DND-41 (cell line): ENCODE measurements around the gene SLC22A4.

Experiments used
- ATAC-seq: fragments of 200-7000 bp; cut with Tn5 transposase; 3 replicates; pipeline ENCODE4 v1.9.1; 2021; ENCODE audit warnings: low read depth; ENCODE audit not compliant: insufficient read depth
- DNase-seq: peaks from one replicate; pipeline ENCODE4 v3.0.0-alpha.2; 2020
- H2AFZ ChIP-seq: 2 replicates; pipeline ENCODE4 v1.6.0; 2012; ENCODE audit warnings: low read depth, low read length
- H3K27ac ChIP-seq: 2 replicates; pipeline ENCODE4 v1.5.1; 2012; ENCODE audit warnings: low read length, inconsistent platforms
- H3K27me3 ChIP-seq: fragments of 200-600 bp; sonication (generic); 2 replicates; pipeline ENCODE4 v1.6.0; 2012; ENCODE audit warnings: low read length, mild to moderate bottlenecking, inconsistent platforms; ENCODE audit not compliant: insufficient read depth, poor library complexity
- H3K36me3 ChIP-seq: 2 replicates; pipeline ENCODE4 v1.5.1; 2012; ENCODE audit warnings: low read length, inconsistent platforms; ENCODE audit not compliant: insufficient read depth
- H3K4me1 ChIP-seq: 2 replicates; pipeline ENCODE4 v1.5.1; 2012; ENCODE audit warnings: mild to moderate bottlenecking, low read length; ENCODE audit not compliant: insufficient read depth
- H3K4me2 ChIP-seq: 2 replicates; pipeline ENCODE4 v1.6.0; 2012; ENCODE audit warnings: mild to moderate bottlenecking, moderate library complexity, low read length, inconsistent platforms; ENCODE audit not compliant: insufficient read depth
- H3K4me3 ChIP-seq, 2 experiments: fragments of 200-600 bp in 1 of 2; shearing (Covaris generic) in 1 of 2; 2 replicates each; pipeline ENCODE4 v1.5.1; 2012 to 2016; ENCODE audit warnings: inconsistent platforms in 2 of 2, low read length in 2 of 2, mild to moderate bottlenecking in 2 of 2, low read depth in 1 of 2, moderate library complexity in 1 of 2
- H3K79me2 ChIP-seq: 2 replicates; pipeline ENCODE4 v1.6.0; 2012; ENCODE audit warnings: low read length, inconsistent platforms; ENCODE audit not compliant: insufficient read depth
- H3K9ac ChIP-seq: 2 replicates; pipeline ENCODE4 v1.6.0; 2012; ENCODE audit warnings: low read depth, mild to moderate bottlenecking, inconsistent platforms, low read length, moderate library complexity
- H3K9me3 ChIP-seq: 2 replicates; pipeline ENCODE4 v1.5.1; 2012; ENCODE audit warnings: low read length, moderate library complexity, mild to moderate bottlenecking, inconsistent platforms; ENCODE audit not compliant: insufficient read depth, severe bottlenecking
- H4K20me1 ChIP-seq: 2 replicates; pipeline ENCODE4 v1.6.0; 2012; ENCODE audit warnings: low read length; ENCODE audit not compliant: insufficient read depth
- CTCF ChIP-seq: IDR thresholded peaks from 2 replicates; pipeline ENCODE4 v1.5.1; 2012; ENCODE audit warnings: borderline replicate concordance, low read length, moderate library complexity, mild to moderate bottlenecking; ENCODE audit not compliant: poor library complexity, severe bottlenecking; ENCODE audit errors: extremely low read depth
- EZH2 ChIP-seq: IDR thresholded peaks from 3 replicates; pipeline ENCODE4 v1.6.1; 2012; ENCODE audit warnings: borderline replicate concordance, low read depth, mild to moderate bottlenecking, moderate library complexity, low read length, inconsistent platforms; ENCODE audit not compliant: severe bottlenecking

SLC22A4 gene

GRCh38 chr5:132301344-132302271, 7.4 kb downstream of the SLC22A4 start:
- Histone ChIP-seq H3K4me2 (no peak overlapping the region), H3K9me3 (no peaks in the 10 kb centered on the region), H3K9ac (no peak overlapping the region), H3K27me3 (peaks cover 8% of the 10 kb centered on the region), H4K20me1 (no peaks in the 10 kb centered on the region), H3K4me1 (no peaks in the 10 kb centered on the region), H3K4me3 (no peak overlapping the region), H3K79me2 (no peaks in the 10 kb centered on the region), H3K36me3 (no peaks in the 10 kb centered on the region), H3K27ac (no peak overlapping the region), H2AFZ (no peak overlapping the region)
- DNase-seq (no peak), ATAC-seq (no peak)
- TF ChIP-seq EZH2: no peak

GRCh38 chr5:132302413-132302812, 8.2 kb downstream of the SLC22A4 start:
- Histone ChIP-seq H2AFZ (no peak overlapping the region), H3K9me3 (no peaks in the 10 kb centered on the region), H3K4me2 (no peak overlapping the region), H4K20me1 (no peaks in the 10 kb centered on the region), H3K36me3 (no peaks in the 10 kb centered on the region), H3K27ac (no peak overlapping the region), H3K79me2 (no peaks in the 10 kb centered on the region), H3K9ac (no peak overlapping the region), H3K27me3 (peaks cover 5% of the 10 kb centered on the region), H3K4me1 (no peaks in the 10 kb centered on the region), H3K4me3 (no peak overlapping the region)
- TF ChIP-seq EZH2 (no peak), CTCF (no peak)
- DNase-seq (no peak), ATAC-seq (no peak)

- no peak for DNase-seq
- Histone ChIP-seq H4K20me1 (no peaks in the 10 kb centered on the region), H3K9ac (no peak overlapping the region), H3K27me3 (peaks cover 5% of the 10 kb centered on the region), H3K4me3 (no peak overlapping the region), H3K4me2 (no peak overlapping the region), H3K9me3 (no peaks in the 10 kb centered on the region), H3K79me2 (no peaks in the 10 kb centered on the region), H3K4me1 (no peaks in the 10 kb centered on the region), H3K36me3 (no peaks in the 10 kb centered on the region), H3K27ac (no peak overlapping the region), H2AFZ (no peak overlapping the region)
- ATAC-seq: no peak
- TF ChIP-seq CTCF (no peak), EZH2 (no peak)
Observed at GRCh38 chr5:132303589-132303988, 9.4 kb downstream of the SLC22A4 start.

- Histone ChIP-seq H2AFZ (no peak overlapping the region), H3K9me3 (no peaks in the 10 kb centered on the region), H3K79me2 (no peaks in the 10 kb centered on the region), H4K20me1 (no peaks in the 10 kb centered on the region), H3K4me1 (no peaks in the 10 kb centered on the region), H3K4me3 (no peak overlapping the region), H3K27ac (no peak overlapping the region), H3K9ac (no peak overlapping the region), H3K27me3 (peaks cover 5% of the 10 kb centered on the region), H3K4me2 (no peak overlapping the region), H3K36me3 (no peaks in the 10 kb centered on the region)
- ATAC-seq (no peak), DNase-seq (no peak)
- TF ChIP-seq CTCF: no peak
Observed at GRCh38 chr5:132305420-132305819, 11.2 kb downstream of the SLC22A4 start.
